HCT116 (cell line): ENCODE data around the gene KTN1.

Experiments used
- CEBPB ChIP-seq: IDR thresholded peaks from 2 replicates; pipeline ENCODE4 v1.6.1; 2012; ENCODE audit warnings: low read depth
- CTCF ChIP-seq, 3 experiments: fragments of 200-600 bp in 1 of 3; sonication (generic) in 1 of 3; IDR thresholded peaks in 2 of 3; conservative IDR thresholded peaks in 1 of 3; 2 replicates each; pipeline ENCODE4 v1.5.1; 2012 to 2017; ENCODE audit warnings: low read depth in 2 of 3, low read length in 2 of 3, antibody characterized with exemption in 1 of 3, borderline replicate concordance in 1 of 3, control low read depth in 1 of 3, mild to moderate bottlenecking in 1 of 3, mixed read lengths in 1 of 3, mixed run types in 1 of 3, moderate library complexity in 1 of 3; ENCODE audit not compliant: insufficient read depth in 1 of 3
- ELF1 ChIP-seq: IDR thresholded peaks from 2 replicates; pipeline ENCODE4 v1.6.1; 2012; ENCODE audit warnings: low read depth, borderline replicate concordance
- EZH2 ChIP-seq: fragments of 200-600 bp; sonication (generic); IDR thresholded peaks from 2 replicates; pipeline ENCODE4 v1.6.1; 2017; ENCODE audit warnings: antibody characterized with exemption, mixed run types
- EZH2phosphoT487 ChIP-seq: fragments of 200-600 bp; IDR thresholded peaks from 2 replicates; pipeline ENCODE4 v1.6.1; 2018; ENCODE audit warnings: antibody characterized with exemption, borderline replicate concordance
- FOSL1 ChIP-seq: IDR thresholded peaks from 2 replicates; pipeline ENCODE4 v1.6.1; 2012; ENCODE audit warnings: low read depth
- MAX ChIP-seq: IDR thresholded peaks from 2 replicates; pipeline ENCODE4 v1.6.1; 2012
- POLR2A ChIP-seq: IDR thresholded peaks from 2 replicates; pipeline ENCODE4 v1.7.0; 2011; ENCODE audit warnings: borderline replicate concordance; ENCODE audit not compliant: insufficient read depth, insufficient read length; ENCODE audit errors: extremely low read depth
- POLR2AphosphoS5 ChIP-seq: IDR thresholded peaks from 2 replicates; pipeline ENCODE4 v1.6.1; 2011; ENCODE audit warnings: mild to moderate bottlenecking, low read depth, low read length, moderate library complexity
- SIN3A ChIP-seq: IDR thresholded peaks from 2 replicates; pipeline ENCODE4 v1.6.1; 2012; ENCODE audit warnings: low read depth
- TCF7L2 ChIP-seq: IDR thresholded peaks from 2 replicates; pipeline ENCODE4 v1.7.0; 2011; ENCODE audit warnings: borderline replicate concordance, inconsistent platforms; ENCODE audit not compliant: insufficient read depth, insufficient read length; ENCODE audit errors: extremely low read depth
- ZFX ChIP-seq: fragments of 450-650 bp; IDR thresholded peaks from 2 replicates; pipeline ENCODE4 v1.6.1; 2017

- TF ChIP-seq CTCF (IDR thresholded peaks at IDR 0.05 in 2 of 3, conservative IDR thresholded peaks at IDR 0.05 in 1 of 3; ENCODE audit: borderline replicate concordance in 1 of 3, insufficient read depth in 1 of 3, low read depth in 2 of 3, low read length in 2 of 3) (no peak), CEBPB (no peak), EZH2phosphoT487 (no peak), SIN3A (no peak), POLR2A (no peak), MAX (no peak), TCF7L2 (no peak), FOSL1 (no peak), EZH2 (no peak), ELF1 (no peak), POLR2AphosphoS5 (no peak), ZFX (no peak)
Observed at GRCh38 chr14:55684956-55685584, 105.1 kb downstream of the KTN1 start.
